ENCODE results near the gene C6orf62. TPM values are rescaled to one million over a fixed set of nuclear protein-coding genes. Genes with fewer than 3 reads are reported as not detected.
A peak's percentile ranks its signal among the peaks of the same experiment; 100 is the strongest.
"Not testable (repeated sequence)": the region's sequence is repeated elsewhere in the genome, so short reads cannot be mapped to it uniquely, and the experiment has no call there.

C6orf62 gene
- total RNA-seq, 2 experiments from 2014 or later = 141 to 148 TPM

DNA sequence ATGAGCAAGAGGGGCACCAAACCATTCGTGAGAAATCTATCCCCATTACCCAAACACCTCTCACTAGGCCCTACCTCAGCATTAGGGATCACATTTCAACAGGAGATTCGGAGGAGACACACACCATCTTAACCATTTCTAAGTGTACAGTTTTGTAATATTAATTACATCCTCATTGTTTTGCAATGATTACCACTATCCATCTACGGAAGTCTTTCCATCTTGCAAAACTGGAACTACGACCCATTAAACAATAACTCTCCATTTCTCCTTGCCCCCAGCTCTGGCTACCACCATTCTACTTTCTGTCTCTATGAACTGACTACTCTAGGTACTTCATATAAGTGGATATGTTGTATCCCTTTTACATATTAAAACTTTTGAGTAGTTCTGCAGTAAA, 32.0 kb downstream of the C6orf62 start:
- Mint-ChIP-seq H3K9me3 (ENCODE audit: low read depth) (no peaks in the 10 kb centered on the region), H3K27me3 (no peaks in the 10 kb centered on the region), H3K27ac (no peak overlapping the region), H3K36me3 (peaks cover 3% of the 10 kb centered on the region), H3K4me1 (no peaks in the 10 kb centered on the region), H3K4me3 (no peak overlapping the region)
- ATAC-seq = no peak
- no peak for DNase-seq
- CTCF ChIA-PET = no interaction called here

DNA sequence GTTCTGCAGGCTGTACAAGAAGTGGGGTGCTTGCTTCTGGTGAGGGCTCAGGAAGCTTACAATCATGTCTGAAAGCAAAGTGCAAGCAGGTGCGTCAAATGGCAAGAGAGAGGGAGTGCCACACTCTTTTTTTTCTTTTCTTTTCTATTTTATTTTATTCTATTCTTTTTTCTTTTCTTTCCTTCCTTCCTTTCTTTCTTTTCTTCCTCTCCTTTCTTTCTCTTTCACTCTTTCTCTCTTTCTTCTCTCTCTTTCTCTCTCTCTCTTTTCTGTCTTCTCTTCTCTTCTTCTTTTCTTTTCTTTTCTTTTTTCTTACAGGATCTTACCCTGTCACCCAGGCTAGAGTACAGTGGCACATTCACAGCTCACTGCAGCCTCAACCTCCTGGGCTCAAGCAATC, 32.5 kb downstream of the C6orf62 start:
- H3K36me3 Mint-ChIP-seq = peaks cover 3% of the 10 kb centered on the region
- no peaks in the 10 kb centered on the region for H3K9me3 Mint-ChIP-seq (ENCODE audit: low read depth)
- no peak overlapping the region for H3K27ac Mint-ChIP-seq
- no peaks in the 10 kb centered on the region for H3K4me1 Mint-ChIP-seq
- no peak overlapping the region for H3K4me3 Mint-ChIP-seq
- H3K27me3 Mint-ChIP-seq = no peaks in the 10 kb centered on the region
- ATAC-seq = no peak
- DNase-seq = no peak
- CTCF ChIA-PET = no interaction called here

DNA sequence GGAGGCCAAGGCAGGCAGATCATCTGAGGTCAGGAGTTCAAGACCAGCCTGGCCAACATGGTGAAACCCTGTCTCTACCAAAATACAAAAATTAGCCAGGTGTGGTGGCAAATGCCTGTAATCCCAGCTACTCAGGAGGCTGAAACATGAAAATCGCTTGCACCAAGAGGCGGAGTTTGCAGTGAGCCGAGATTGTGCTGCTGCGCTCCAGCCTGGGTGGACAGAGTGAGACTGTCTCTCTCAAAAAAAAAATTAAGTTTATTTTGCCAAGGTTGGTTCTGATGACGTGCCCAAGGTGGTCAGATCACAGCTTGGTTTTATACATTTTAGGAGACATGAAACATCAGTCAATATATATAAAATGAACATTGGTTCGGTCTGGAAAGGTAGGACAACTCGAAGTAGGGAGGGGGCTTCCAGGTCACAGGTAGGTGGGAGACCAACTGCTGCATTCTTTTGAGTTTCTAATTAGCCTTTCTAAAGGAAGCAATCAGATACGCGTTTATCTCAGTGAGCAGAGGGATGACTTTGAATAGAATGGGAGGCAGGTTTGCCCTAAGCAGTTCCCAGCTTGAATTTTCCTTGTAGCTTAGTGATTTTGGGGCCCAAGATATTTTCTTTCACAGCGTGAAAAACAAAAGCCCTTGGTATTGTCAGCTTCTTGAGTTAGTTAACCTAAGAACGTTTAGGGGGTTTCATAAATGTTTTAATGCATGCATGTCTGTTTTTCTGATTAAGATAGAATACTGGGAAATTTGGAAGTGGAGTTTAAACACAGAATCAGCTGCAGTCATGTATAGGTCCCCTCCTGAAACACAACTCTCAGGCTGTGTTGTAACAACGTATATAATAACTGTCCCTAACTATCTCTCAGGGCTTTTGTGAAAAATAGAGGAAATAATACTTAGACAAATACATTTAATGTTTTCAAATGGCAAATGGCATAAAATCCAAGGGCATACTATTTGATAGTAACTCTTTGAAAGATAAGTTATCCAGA, 35.4 kb downstream of the C6orf62 start:
- no peaks in the 10 kb centered on the region for H3K4me1 Mint-ChIP-seq
- DNase-seq (no peak), ATAC-seq (no peak)
- CTCF ChIA-PET = no interaction called here
- no peak overlapping the region for H3K27ac Mint-ChIP-seq
- H3K36me3 Mint-ChIP-seq = peaks cover 3% of the 10 kb centered on the region
- H3K27me3 Mint-ChIP-seq = no peaks in the 10 kb centered on the region
- H3K9me3 Mint-ChIP-seq (ENCODE audit: low read depth) = no peaks in the 10 kb centered on the region
- no peak overlapping the region for H3K4me3 Mint-ChIP-seq

DNA sequence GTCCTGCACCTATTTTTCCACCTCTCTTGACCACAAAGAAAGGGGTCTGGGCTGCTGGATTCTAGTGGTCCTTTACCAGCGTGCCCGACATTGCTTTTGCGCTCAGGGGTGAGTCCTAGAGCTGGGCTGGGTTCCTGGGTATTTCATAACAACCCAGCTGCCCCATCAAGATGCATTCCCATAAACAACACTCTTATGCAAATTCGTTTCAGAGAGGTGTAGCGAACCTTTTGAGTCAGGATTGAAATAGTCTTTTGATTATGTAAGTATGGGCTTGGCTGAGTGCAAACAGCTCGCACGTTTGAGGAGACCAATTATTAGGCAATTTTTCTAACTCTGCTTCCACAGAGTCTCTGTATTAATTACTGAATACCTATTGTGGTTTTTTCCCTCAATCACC, 38.4 kb downstream of the C6orf62 start:
- CTCF ChIA-PET = no interaction called here
- H3K9me3 Mint-ChIP-seq (ENCODE audit: low read depth) = no peaks in the 10 kb centered on the region

DNA sequence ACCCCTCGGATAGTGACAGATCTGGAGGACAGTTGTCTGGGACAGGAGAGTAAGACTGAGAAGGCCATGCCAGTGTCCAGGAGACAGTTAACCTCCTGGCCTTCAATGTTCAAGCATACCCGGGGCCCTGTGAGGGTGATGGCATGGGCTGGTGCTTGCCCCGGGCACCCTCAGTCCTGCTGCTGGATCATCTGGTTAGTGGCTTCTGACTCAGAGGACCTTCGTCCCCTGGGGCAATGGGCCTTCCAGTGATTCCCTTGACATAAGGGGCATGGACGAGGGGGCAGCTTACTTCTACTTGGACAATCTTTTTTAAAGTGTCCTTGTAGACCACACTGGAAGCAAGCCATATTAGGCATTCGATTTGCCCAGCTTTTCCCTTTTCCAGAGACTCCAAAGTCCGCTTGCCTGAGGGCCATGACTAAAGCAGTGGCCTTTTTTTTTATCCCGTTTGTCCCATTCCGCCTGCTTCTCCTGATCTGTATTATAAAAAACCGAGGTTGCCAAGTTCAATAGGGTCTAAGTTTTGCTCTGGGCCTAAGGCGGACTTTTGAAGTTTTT, 40.1 kb downstream of the C6orf62 start:
- H3K27me3 Mint-ChIP-seq; CTCF ChIA-PET; H3K27ac Mint-ChIP-seq; DNase-seq; H3K9me3 Mint-ChIP-seq (ENCODE audit: low read depth); ATAC-seq; H3K4me3 Mint-ChIP-seq; H3K4me1 Mint-ChIP-seq: not testable (repeated sequence)
- H3K36me3 Mint-ChIP-seq = peaks cover 11% of the 10 kb centered on the region

More for the DNA sequence above, 38.4 kb downstream of the C6orf62 start:
- Mint-ChIP-seq H3K27ac (no peak overlapping the region), H3K4me1 (no peaks in the 10 kb centered on the region), H3K36me3 (peaks cover 1% of the 10 kb centered on the region), H3K4me3 (no peak overlapping the region), H3K27me3 (no peaks in the 10 kb centered on the region)
- ATAC-seq (no peak), DNase-seq (no peak)

DNA sequence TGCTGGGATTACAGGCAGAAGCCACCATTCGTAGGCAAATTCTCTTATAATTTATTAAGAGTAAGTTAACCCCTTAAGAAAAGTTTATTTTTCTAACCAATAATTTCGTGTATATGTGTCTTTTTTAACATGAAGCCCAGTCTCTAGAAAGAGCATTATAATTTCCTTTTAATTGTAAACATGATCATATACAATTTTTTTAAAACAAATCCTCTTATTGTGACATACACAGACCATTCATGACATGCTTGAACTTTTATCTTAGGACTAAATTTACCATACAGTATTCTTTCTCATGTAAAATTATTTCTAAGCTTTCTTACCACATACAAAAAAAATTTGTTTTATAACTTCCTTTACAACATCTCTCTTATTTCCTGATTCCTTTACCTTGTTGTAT, 45.3 kb downstream of the C6orf62 start:
- no peak overlapping the region for H3K4me3 Mint-ChIP-seq

DNA sequence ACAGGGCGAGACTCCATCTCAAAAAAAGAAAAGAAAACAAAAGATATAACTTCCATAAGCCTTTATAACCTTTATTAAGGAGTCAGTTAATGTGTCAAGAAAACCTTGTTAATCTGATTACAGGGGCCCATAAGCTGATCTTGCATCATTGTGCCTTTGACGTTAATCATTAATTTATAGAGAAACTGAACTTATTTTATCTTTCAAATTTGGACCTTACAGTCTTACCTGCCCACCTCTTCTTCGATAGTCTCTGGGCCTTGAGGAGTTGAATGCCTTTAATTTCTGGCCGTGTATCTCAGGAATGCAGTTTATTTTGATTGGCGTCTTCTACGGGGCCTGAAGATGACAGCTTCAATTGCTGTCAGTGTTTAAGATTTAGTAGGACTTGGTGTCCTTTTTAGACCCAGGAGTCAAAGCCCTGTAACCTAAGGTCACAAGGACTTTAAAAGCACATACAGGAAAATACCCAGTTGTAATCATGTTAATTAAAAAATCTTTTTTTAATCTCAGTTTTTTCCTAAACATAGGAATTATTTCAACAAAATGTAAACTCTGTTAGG, 46.3 kb downstream of the C6orf62 start:
- peaks cover 27% of the 10 kb centered on the region for H3K9me3 Mint-ChIP-seq (ENCODE audit: low read depth)
- DNase-seq (no peak), ATAC-seq (no peak)
- CTCF ChIA-PET = interaction anchor here (2.0 kb wide), 1 partner anchor 92 kb away, joined by 6 read pairs; no protein-coding TSS in a partner anchor
- no peaks in the 10 kb centered on the region for H3K27me3 Mint-ChIP-seq
- peaks cover 15% of the 10 kb centered on the region for H3K4me1 Mint-ChIP-seq
- H3K36me3 Mint-ChIP-seq = peaks cover 40% of the 10 kb centered on the region
- no peak overlapping the region for H3K4me3 Mint-ChIP-seq
- H3K27ac Mint-ChIP-seq = no peak overlapping the region

More for the DNA sequence above, 45.3 kb downstream of the C6orf62 start:
- ATAC-seq = no peak
- Mint-ChIP-seq H3K9me3 (ENCODE audit: low read depth) (peaks cover 27% of the 10 kb centered on the region), H3K27me3 (no peaks in the 10 kb centered on the region), H3K27ac (no peak overlapping the region), H3K4me1 (peaks cover 7% of the 10 kb centered on the region), H3K36me3 (peaks cover 40% of the 10 kb centered on the region)
- DNase-seq = no peak
- CTCF ChIA-PET = interaction anchor here (2.0 kb wide), 1 partner anchor 93 kb away, joined by 6 read pairs; no protein-coding TSS in a partner anchor

DNA sequence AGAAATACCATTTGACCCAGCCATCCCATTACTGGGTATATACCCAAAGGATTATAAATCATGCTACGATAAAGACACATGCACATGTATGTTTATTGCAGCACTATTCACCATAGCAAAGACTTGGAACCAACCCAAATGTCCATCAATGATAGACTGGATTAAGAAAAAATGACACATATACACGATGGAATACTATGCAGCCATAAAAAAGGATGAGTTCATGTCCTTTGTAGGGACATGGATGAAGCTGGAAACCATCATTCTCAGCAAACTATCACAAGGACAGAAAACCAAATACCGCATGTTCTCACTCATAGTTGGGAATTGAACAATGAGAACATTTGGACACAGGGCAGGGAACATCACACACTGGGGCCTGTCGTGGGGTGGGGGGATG, 47.9 kb downstream of the C6orf62 start:
- DNase-seq, H3K27ac Mint-ChIP-seq, H3K4me3 Mint-ChIP-seq, H3K27me3 Mint-ChIP-seq, ATAC-seq, CTCF ChIA-PET: not testable (repeated sequence)
- Mint-ChIP-seq H3K36me3 (peaks cover 42% of the 10 kb centered on the region), H3K9me3 (ENCODE audit: low read depth) (peaks cover 27% of the 10 kb centered on the region), H3K4me1 (peaks cover 23% of the 10 kb centered on the region)

DNA sequence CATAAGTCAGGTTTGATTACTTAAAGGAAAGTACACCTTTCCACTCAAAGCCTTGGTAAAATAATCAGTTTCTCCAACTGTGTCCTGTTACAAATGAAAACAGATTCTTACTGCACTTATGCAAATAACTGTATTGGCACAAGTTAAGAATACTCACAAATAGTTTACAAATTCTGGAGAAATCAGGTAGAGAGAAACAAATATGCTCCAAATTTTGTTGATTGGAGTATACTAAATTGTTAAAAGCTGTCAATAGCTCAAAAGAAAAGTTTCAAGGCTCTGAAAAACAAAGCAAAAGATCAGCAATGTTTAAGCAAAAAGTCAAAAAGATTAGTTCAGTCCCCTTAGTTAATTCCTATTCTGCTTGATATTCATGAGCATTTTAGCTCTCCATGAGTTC, 48.5 kb downstream of the C6orf62 start:
- ATAC-seq, H3K27ac Mint-ChIP-seq, CTCF ChIA-PET, H3K4me3 Mint-ChIP-seq, DNase-seq, H3K27me3 Mint-ChIP-seq: not testable (repeated sequence)
- H3K4me1 Mint-ChIP-seq = peaks cover 27% of the 10 kb centered on the region
- peaks cover 41% of the 10 kb centered on the region for H3K36me3 Mint-ChIP-seq
- peaks cover 27% of the 10 kb centered on the region for H3K9me3 Mint-ChIP-seq (ENCODE audit: low read depth)

DNA sequence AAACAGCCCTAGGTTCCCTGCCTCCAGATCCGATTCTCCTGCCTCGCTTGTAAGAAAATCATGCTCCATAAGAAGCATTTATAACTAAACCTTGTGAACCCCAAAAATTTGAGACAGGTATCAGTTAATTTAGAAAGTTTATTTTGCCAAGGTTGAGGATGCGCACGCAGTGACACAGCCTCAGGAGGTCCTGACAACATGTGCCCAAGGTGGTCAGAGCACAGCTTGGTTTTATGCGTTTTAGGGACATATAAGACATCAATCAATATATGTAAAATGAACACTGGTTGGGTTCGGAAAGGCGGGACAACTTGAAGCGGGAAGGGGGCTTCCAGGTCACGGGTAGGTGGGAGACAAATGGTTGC, 50.0 kb downstream of the C6orf62 start:
- no peak overlapping the region for H3K27ac Mint-ChIP-seq
- H3K9me3 Mint-ChIP-seq (ENCODE audit: low read depth) = peaks cover 23% of the 10 kb centered on the region
- CTCF ChIA-PET = interaction anchor here (1.1 kb wide), 1 partner anchor 23 kb away, joined by 4 read pairs; the partner anchor contains the start of gene KIAA0319
- H3K27me3 Mint-ChIP-seq = no peaks in the 10 kb centered on the region
- H3K36me3 Mint-ChIP-seq = peaks cover 37% of the 10 kb centered on the region
- peaks cover 39% of the 10 kb centered on the region for H3K4me1 Mint-ChIP-seq
- DNase-seq (no peak), ATAC-seq (no peak)
- peak overlapping the region; percentile 97 for H3K4me3 Mint-ChIP-seq

DNA sequence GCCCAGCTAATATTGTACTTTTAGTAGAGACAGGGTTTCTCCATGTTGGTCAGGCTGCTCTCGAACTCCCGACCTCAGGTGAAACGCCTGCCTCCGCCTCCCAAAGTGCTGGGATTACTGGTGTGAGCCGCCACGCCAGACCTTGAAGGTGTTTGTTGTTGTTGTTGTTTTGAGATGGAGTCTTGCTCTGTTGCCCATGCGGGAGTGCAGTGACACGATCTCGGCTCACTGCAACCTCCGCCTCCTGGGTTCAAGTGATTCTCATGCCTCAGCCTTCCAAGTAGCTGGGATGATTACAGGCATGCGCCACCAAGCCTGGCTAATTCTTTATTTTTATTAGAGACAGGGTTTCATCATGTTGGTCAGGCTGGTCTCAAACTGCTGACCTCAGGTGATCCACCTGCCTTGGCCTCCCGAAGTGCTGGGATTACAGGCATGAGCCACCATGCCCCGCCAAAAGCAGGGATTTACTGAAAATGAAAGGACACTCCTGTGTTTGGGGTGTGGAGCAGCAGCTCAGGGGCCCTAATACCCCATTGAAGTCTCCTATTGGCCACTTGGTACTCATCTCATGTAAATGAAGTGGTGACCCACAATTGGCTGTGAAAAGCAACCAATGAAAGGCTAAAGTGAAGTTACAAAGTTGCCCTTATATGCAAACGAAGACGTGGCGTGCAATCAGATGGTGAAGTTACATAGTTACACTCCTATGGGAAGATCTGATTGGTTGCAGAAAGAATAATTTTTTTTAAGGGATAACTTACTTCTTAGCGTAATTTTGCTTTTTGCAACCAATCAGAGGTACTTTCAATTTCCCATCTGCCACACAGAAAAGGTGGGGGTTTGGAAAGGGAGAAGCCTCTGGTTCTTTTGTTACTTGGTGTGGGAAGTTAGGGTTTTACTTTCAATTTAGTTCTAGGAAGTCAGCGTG, 50.6 kb downstream of the C6orf62 start:
- ATAC-seq, H3K27me3 Mint-ChIP-seq, DNase-seq, CTCF ChIA-PET: not testable (repeated sequence)
- peak overlapping the region; percentile 31 for H3K27ac Mint-ChIP-seq
- H3K9me3 Mint-ChIP-seq (ENCODE audit: low read depth) = peaks cover 20% of the 10 kb centered on the region
- peaks cover 46% of the 10 kb centered on the region for H3K4me1 Mint-ChIP-seq
- peaks cover 40% of the 10 kb centered on the region for H3K36me3 Mint-ChIP-seq
- peak overlapping the region; percentile 97 for H3K4me3 Mint-ChIP-seq

DNA sequence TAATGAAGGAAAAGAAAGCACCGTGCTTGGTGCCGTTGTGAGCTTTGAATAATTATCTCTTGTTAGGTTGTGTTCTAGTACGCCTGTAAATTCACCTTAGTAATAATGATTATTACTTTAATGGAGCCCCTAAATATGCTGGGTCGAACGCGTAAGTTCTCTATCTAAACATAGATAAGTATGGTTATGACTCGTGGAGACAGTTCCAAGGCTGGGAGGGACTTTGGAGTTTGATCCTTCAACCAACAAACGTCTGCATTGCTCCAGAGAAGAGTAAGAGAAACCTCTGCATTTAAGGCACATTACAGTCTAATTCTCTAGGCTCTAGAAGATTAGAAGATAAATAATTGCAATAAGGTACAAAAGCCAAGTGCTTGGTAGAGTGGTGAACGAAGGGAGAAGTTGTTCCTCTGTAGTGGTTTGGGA, 51.6 kb downstream of the C6orf62 start:
- Mint-ChIP-seq H3K27ac (peak overlapping the region; percentile 98), H3K36me3 (peaks cover 42% of the 10 kb centered on the region), H3K4me3 (peak overlapping the region; percentile 97), H3K27me3 (no peaks in the 10 kb centered on the region), H3K9me3 (ENCODE audit: low read depth) (peaks cover 14% of the 10 kb centered on the region), H3K4me1 (peaks cover 47% of the 10 kb centered on the region)
- DNase-seq (no peak), ATAC-seq (no peak)
- CTCF ChIA-PET = interaction anchor here (0.6 to 1.9 kb wide), 7 partner anchors 21 to 351 kb away, joined by 3 to 14 read pairs (median 4); partner anchors contain the start of genes ALDH5A1 and KIAA0319

Measured in activated CD8-positive, alpha-beta memory T cell treated with anti-CD3 and anti-CD28 coated beads, Interleukin-2, amount 10 ng/mL, durations not matched to agents 7 days and 5 days (primary cell).